ENCODE data around the gene IDH2.

IDH2 gene

DNA sequence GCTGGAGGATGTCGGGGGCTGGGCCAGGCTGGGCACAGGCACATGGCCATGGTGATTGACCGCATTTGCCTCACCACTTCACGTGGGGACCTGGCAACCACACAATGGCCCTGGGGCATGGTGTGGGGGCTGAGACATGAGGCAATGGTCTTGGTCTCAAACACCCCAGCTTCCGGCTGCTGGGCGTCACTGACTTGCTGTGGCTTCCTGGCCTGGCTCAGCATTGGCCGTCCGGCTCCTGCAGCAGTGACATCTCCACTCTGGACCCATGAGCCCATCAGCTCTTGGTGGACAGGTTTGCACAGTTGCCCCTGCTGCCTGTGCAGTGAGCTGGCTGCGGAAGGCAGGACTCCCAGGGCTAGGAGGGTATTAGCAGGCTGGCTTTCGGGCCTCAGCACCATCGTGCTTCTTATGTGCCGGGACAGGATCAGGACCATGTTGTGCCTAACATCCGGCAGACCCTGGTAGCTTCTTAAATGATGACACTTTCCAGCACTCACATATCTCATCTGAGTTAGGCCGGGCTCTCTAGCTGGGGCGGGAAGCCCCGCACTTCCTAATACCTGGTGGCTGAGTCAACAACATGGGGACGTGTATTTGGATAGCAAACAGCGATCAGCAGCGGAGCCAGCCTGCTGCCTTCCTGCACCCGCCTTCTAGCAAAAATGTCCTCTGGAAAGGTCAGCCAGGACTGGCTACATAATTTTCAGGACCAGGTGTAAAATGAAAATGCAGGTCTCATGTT is 67.0 kb downstream of the IDH2 start:
- no peak overlapping the region for H3K4me3 ChIP-seq (ENCODE audit: low read depth, low read length)
- peak; percentile 15 for DNase-seq (ENCODE audit: low read depth)

- H3K4me3 ChIP-seq (ENCODE audit: low read depth, low read length) = no peak overlapping the region
- no peak for DNase-seq (ENCODE audit: low read depth)
Measured at GRCh38 chr15:90033448-90033847, 68.8 kb downstream of the IDH2 start.

All from skeletal muscle cell (primary cell).